ENCODE data around the gene DENR.
A peak's percentile ranks its signal among the peaks of the same experiment; 100 is the strongest.
"Not testable (repeated sequence)": the region's sequence is repeated elsewhere in the genome, so short reads cannot be mapped to it uniquely, and the experiment has no call there.

Gene DENR, protein sequence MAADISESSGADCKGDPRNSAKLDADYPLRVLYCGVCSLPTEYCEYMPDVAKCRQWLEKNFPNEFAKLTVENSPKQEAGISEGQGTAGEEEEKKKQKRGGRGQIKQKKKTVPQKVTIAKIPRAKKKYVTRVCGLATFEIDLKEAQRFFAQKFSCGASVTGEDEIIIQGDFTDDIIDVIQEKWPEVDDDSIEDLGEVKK

DNA sequence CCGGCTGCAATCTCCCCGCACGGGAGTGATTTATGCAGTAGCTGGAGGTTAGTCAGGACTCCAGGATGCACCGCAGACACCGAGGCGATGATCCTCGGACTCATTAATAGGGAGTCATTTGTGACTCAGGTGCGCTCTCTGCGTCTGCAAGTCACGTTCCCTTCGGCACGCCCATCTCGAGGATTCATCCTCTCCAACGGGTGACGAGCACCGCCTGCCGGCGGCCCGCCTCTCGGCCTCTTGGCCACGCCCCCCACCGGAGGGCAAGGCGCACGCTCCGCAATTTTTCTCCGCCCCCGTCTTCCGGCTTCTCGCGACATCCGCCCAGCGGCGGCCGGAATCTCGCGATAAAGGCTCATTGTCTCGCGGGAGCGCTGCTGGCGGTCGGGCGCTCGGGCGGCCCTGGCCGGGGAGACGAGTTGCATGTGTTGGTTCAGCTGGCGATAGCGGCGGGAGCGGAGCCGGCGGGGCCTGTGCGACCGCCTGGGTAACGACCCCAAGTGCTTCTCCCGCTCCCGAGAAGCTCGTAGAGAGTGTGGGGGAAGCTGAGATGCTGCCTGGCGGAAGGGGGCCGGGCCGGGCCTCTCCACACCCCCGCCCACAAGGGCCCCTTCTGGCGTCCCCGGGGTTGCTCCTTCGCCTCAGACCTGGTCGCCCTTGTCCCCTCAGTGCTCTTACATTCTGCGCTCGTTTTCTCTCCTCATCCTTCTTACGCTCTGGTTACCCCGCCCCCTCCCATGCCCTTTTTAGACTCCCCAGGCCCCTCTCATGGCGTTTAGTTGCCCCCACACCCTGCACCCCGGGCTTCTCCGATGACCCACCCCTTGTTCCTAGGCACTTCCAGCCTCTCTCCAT lies at the start of gene DENR:
TSS of gene DENR (plus strand) at position 361 of the 855 bp plus-strand sequence. CDS start 878 bp downstream, outside the sequence.
- peak; percentile 95 to 98 for DNase-seq

DNA sequence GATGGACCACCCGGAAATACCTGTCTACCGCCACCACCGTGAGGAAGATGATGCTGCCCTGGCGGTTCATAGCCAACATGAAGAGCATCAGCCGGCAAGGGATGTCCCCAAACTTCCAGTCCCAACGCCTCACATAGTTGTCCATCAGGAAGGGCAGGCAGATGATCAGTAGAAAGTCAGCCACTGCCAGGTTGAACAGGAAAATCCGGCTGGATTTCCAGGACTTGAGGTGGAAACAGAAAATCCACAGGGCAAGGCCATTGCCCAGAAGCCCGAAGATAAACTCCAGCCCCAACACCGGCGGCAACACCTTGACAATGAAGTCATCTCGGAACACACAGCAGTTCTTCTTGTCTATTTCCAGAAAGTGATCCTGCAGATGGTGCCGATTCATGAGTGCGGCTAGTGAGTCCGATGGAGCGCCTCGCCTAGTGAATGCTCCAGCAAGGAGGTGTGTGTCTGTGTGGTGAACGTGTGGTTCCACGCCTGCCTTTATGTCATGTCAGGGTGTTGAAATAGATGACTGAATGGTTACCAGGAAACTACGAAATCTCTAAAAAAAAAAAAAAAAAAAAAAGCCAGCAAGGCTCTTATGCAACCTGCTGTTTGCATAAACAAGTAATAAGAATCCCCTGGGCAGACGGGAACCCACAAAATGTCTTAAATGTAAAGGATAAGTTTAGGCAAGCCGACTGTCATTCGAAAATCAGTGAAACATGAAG lies 49.6 kb upstream of the DENR start, which contains the start of gene HCAR2:
TSS of gene HCAR2 (minus strand) at position 468 of the 722 bp plus-strand sequence. CDS start at position 394, 74 bp downstream.
- DNase-seq = not testable (repeated sequence)

DNA sequence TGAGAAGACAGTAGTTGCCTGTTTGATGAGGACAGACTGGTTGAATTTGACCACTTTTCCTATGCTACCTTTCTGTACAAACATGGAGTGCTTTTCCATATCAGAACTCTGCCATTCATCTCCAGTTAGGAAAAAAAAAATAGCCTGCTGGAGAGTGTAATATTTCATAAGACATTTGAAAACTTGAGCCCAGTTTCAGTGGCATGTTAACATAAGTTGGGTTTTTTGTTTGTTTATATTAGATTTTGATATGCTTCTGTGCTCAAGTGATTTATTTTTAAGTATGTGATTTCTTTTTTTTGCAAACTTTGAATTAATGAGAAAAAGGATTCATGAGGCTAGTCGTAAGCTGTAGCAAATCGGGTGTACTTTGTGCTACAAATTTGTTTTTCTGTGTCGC lies 48.8 kb upstream of the DENR start:
- DNase-seq = not testable (repeated sequence)

DNA sequence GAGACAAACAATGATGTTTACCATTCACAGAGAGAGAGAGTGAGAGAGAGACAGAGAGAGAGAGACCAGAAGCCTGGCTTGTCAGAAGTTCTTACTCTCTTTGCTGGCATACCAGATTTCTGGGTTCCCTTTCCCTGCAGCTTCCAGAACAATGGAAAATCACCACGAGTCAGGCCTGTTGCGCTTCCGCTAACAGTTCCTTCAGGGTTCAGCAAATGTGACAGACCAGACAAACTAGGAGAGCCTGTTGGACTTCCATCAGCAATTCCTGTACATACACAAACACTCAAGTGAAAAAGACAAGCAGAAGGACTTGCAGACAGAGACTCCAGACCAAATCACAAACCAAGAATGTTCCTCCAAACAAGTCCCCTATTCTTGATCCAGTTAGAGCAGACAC lies 43.3 kb upstream of the DENR start:
- not testable (repeated sequence) for DNase-seq

DNA sequence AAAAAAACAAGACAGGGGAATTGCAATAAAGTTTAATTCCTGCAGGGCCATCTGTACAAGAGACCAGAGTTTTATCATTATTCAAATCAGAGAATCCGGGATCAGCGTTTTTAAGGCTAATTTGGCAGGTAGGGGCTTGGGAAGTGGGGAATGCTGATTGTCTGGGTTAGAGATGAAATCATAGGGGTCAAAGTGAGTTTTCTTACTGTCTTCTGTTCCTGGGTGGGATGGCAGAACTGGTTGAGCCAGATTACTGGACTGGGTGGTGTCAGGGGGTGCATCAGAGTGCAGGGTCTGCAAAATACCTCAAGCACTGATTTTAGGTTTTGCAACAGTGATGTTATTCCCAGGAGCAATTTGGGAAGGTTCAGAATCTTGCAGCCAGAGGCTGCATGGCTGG lies 42.3 kb upstream of the DENR start:
- not testable (repeated sequence) for DNase-seq

DNA sequence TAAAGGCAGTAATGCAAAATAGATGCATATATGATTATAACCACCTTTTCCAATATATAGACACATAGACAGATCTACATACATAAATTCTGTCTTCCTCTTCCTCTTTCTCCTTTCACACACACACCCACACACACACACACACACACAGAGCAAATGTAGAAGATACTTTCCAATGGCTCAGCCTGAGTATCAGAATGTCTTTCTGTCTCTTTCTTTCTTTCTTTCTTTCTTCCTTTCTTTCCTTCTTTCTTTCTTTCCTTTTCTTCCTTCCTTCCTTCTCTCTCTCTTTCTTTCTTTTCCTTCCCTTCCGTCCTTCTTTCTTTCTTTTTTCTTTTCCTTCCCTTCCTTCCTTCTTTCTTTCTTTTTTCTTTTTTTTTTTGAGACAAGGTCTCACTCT lies 41.4 kb upstream of the DENR start:
- peak; percentile 32 to 43 for DNase-seq

DNA sequence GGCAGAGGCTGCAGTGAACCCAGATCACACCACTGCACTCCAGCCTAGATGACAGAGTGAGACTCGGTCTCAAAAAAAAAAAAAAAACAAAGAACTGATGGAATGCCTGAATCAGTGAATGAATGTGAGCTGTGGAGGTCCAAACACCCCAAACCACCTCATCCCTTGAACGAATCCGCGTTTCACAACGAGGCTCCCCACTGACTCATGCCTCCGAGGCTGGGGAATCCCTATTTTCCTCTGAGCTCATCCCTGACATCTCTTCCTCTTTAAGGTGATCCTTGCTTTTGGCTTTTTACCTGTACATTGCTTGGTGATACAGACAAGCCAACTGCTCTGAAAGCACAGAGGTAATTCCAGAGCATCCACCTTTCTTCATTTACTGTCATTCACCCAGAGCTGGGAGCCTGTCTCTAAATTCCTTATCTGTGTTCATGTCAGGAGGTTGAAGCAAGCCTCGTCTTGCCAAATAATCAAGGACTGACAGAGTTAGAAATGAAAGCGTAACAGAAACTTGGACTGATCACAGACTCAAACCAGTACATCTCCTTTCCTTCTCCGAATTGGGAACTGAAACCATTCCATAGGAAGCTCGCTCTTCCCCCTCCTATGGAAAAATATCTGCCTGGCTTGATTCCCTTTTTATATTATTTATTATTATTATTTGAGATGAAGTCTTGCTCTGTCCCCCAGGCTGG lies 39.0 kb upstream of the DENR start:
- DNase-seq = not testable (repeated sequence)

DNA sequence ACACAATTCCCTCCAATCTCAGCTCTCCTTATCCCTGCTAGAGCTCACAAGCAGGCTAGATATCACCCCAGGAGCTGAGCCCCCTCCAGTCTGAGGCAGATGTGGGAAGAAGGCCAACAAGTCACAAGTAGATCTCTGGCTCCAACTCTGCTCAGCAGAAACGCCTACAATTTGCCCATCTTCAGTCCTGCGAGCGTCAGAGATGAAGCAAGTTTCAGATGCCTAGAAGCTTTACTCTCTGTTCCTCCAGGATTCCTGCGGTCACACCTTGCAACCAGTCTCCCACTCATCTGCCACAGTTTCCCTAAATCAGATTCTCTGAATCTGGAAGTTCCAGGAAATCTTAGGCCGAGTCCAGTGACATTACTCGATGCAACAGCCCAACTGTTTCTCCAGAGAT lies 37.4 kb upstream of the DENR start:
- DNase-seq = not testable (repeated sequence)

DNA sequence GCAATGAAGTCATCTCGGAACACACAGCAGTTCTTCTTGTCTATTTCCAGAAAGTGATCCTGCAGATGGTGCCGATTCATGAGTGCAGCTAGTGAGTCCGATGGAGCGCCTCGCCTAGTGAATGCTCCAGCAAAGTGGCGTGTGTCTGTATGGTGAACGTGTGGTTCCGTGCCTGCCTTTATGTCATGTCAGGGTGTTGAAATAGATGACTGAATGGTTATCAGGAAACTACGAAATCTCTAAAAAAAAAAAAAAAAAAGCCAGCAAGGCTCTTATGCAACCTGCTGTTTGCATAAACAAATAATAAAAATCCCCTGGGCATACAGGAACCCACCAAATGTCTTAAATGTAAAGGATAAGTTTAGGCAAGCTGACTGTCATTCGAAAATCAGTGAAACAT lies 36.0 kb upstream of the DENR start, which contains the start of gene HCAR3:
TSS of gene HCAR3 (minus strand) at position 154 of the 400 bp plus-strand sequence. CDS start at position 80, 74 bp downstream.
- not testable (repeated sequence) for DNase-seq

DNA sequence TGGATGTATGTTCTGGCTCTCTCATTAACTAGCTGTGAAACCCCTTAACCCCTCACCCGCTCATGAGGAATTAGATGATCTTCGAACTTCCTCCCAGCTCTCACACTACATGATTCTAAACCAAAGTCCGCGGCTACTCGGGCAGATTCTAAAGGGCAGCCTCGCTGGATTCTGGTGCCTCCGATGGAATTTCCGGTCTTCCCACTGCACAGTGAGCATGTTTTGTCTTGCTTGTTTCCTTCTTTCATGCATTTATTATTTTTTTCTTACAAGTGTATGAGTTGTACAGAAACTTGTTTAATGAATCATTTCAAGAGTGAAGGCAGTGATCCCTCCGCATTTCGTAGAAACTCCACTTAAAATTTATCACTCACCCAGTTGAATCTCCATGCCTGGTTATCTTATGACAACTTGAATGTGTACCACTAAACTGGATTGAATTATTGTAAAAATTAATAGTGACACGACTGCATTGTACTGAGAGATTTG lies 31.5 kb upstream of the DENR start:
- DNase-seq = no peak

DNA sequence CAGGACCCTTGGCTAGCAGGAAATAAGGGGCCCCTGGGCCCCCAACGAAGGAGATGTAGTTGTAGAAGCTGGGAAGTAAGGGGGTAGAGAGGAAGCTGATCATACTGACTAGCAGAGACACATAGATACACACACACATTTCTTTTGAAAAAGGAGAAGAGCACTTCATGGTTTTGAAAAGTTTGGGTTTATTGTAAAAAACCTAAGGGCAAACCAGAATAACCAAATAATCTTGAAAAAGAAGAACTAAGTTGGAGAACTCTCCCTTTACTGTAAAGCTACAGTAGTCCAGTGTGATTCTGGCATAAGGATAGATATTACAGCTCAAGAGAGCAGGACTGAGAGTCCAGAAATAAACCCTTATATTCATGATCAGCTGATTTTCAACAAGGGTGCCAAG lies 30.2 kb upstream of the DENR start:
- peak; percentile 36 to 42 for DNase-seq

DNA sequence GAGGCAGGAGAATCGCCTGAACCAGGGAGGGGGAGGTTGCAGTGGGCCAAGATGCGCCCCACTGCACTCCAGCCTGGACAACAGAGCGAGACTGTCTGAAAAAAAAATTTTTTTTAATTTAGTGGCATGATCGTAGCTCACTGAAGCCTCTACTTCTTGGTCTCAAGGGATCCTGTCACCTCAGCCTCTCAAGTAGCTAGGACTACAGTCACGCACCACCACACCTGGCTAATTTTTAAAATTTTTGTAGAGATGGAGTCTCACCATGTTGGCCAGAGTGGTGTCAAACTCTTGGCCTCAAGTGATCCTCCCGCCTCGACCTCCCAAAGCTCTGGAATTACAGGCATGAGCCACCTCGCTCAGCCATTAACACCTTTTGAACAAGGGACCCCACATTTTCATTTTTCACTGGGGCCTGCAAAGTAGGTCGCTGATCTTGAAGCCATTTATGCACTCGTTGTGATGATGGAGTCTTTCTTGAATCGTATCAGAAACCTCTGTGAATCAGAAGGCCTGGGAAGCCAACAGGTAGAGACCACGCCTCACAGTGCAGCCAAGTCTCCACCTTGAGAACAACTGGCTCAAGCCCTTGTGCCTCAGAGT lies 27.9 kb upstream of the DENR start:
- DNase-seq = no peak

DNA sequence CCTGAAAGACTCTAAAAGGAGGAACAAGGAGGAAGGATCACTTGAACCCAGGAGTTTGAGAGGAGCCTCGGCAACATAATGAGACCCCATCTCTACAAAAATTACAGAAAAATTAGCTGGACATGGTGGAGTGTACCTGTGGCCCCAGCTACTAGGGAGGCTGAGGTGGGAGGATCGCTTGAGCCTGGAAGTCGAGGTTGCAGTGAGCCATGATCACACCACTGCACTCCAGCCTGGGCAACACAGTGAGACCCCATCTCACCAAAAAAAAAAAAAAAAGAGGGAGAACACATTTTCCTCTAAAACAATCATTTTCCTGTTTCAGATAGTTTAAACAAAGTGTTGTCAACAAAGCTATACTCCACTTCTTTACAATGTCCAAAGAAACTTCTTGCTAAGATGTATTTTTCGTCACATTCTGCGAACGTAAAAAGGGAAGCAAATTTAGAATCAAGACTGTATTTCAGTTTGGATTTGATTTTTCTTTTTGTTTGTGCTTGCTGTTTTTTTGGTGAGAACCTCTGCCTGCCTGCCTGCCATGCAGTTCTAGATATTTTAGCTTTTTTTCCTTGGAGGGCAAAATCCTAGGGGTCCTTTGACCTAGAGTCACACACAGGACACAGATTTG lies 27.1 kb upstream of the DENR start:
- DNase-seq = no peak

DNA sequence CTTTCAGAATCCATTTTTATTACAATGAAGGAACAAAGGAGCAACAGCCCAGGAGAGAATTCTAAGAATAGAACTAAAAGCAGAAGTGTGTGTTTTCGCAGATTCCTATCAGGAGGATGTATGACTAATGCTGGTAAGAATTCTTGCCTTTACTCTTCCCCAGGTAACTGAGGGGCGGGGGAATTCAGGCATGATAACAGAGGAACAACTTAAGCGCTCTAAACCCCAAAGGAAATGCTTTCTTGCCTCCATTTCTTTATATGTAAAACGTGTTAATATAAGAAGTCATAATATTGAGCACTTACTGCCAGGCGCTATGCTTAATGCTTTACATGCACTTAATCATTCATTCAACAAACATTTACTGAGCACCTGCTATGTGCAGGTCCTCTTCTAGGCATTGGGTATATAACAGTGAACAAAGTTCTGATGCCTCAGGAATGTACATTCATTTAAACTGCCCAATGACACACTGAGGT lies 26.5 kb upstream of the DENR start:
- DNase-seq = peak; percentile 72 to 74

DNA sequence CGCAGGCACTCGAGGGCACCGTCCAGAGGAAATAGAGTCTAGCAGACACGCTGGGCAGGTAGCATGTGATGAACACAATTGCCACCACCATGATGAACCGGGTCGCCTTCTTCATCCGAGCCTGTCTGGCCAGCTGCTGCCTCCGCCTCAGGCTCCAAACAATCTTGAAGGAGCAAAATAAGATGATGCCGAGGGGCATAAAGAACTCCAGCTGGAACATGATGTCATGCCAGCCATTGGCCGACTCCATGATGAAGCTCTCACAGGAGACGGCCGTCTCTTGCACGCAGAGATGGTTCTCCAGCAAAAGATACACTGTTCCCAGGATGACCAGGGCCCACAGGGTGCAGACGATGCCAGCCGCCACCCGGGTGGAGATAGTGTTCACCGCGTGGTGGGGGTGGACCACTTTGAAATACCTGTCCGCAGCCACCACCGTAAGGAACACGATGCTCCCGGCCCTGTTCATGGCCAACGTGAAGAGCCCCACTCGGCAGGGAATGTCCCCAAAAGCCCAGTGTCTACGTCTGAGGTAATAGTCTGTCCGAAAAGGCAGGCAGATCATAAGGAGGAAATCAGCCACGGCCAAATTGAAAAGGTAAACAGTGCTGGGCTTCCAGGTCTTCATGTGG lies 22.9 kb upstream of the DENR start:
- no peak for DNase-seq

DNA sequence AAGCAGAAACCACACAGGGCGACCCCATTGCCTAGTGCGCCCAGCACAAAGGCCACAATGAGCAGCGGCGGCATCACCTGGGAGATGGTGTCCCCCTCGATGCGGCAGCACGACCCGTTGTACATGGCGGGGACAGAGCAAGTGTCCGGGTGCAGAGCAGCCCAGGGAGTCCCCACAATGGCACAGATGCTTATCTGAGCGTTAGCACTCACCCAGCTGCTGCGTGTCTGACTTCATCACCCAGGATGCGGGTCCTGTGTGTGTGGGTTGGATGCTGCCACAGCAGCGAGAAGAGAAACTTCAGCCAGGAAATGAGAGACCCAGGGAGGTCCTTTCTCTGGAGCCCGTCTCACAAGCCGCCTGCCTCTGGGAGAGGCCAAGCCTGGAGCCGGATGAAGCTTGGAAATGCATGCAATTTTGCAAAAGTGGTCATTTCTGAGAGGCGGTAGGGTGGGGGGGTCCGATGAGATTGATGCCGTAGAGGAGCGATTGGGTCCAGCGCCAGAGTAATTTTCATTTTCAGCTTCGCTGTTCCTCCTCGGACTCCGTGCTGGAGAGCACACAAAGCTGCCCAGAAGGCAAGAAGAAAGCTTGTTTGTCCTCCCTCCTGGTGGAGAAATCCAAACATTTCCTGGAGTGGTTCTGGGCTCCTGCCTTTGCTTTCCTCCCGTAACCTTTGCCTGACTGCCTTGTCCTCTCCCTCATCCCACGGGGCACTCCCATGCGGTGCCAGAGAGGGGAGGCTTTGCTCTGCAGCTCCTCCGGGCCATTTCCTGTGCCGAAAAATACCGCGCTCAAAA lies 22.2 kb upstream of the DENR start, which contains the start of gene HCAR1:
TSS of gene HCAR1 (minus strand) at position 630 of the 800 bp plus-strand sequence. CDS start at position 125, 505 bp downstream.
- no peak for DNase-seq

DNA sequence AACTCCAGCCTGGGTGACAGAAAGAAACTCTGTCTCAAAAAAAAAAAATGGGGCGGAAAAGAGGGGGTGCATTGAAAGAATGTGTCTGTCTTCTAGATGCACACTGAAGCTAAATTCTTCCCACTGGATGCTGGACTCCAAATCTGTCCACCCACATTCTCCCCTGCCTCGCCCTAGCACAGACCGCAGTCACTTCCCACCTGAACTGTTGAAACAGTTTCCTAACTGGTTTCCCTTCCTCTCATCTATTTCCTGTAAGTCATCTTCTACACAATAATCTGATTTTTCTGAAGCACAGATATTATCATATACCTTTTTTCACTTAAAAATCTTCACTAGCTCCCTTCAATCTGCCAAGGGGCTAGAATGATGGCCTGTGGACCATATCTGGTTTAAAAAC lies 20.5 kb upstream of the DENR start:
- no peak for DNase-seq

DNA sequence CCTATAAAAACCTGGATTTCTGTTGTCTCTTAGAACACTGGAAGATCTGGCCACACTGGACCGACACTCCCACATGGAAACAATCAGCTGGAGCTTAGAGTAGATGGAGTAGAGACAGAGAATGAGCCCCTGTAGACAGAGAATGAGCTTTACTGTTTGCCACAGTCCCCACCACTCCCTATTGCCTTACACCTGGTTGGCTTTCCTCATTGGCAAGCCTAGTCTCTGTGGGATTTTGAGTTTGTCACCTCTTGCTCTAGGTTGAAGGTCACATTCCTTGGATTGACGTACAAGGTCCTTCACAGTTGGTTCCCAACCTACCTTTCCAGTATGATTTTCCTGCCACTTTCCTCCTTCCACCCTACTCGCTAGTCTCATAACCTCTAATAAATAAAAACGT lies 20.0 kb upstream of the DENR start:
- DNase-seq = no peak

DNA sequence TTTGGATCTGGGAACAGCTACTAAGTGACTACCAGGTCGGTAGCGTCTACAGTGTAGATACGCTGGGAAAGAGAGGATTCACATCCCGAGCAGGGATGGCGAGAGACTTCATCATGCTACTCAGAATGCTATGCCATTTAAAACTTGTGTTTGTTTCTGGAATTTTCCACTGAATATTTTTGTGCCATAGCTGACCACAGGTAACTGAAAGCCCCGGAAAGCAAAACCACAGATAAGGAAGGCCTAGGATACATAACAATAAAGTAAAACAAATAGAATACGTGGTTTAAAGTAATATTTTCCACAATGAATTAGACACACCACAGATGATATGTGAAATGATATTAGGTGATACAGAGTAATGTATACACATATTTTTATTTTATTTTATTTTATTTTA lies 14.1 kb upstream of the DENR start:
- DNase-seq = no peak

DNA sequence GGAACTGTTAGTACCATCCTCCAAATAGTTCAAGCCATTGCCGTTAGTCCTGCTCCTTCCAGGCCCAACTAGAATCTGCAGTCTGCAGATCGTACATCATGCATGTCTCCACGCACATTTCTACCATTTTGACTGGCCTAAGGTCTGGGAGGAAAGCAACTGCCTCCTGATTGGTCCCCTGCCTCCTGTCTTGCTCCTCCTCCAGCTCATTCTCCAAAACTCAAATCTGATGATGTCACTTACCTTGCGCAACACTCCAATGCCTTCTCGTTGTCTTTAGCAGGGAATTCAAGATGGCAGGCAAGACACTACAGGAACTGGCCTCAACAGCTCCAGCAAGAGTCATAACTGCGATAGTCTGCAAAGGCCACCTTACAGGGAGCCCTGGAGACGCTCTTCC lies 12.3 kb upstream of the DENR start:
- DNase-seq = no peak
